ENCODE measurements around the gene GALNT2.

The GALNT2 gene

GRCh38 chr1:230208619-230209261, 141.7 kb downstream of the GALNT2 start:
- no peak overlapping the region for H3K4me3 ChIP-seq (replicated peaks; ENCODE audit: insufficient read depth, low read length)
- TF ChIP-seq SPI1 (IDR thresholded peaks at IDR 0.05; ENCODE audit: borderline replicate concordance, low read depth) (no peak), POLR2AphosphoS5 (IDR thresholded peaks at IDR 0.05; ENCODE audit: low read depth) (no peak), REST (IDR thresholded peaks at IDR 0.05; ENCODE audit: insufficient replicate concordance, low read depth) (no peak), GABPA (IDR thresholded peaks at IDR 0.05; ENCODE audit: low read depth) (no peak), CTCF (IDR thresholded peaks at IDR 0.05; ENCODE audit: insufficient read depth, low read length) (no peak)

GRCh38 chr1:230210326-230210980, 143.4 kb downstream of the GALNT2 start:
- TF ChIP-seq POLR2AphosphoS5 (IDR thresholded peaks at IDR 0.05; ENCODE audit: low read depth) (no peak), REST (IDR thresholded peaks at IDR 0.05; ENCODE audit: insufficient replicate concordance, low read depth) (no peak), GABPA (IDR thresholded peaks at IDR 0.05; ENCODE audit: low read depth) (no peak), SPI1 (IDR thresholded peaks at IDR 0.05; ENCODE audit: borderline replicate concordance, low read depth) (no peak), CTCF (IDR thresholded peaks at IDR 0.05; ENCODE audit: insufficient read depth, low read length) (no peak)
- no peak overlapping the region for H3K27ac ChIP-seq (replicated peaks)
- no peak for DNase-seq (ENCODE audit: low read depth in 1 of 2, low spot score in 1 of 2)
- H3K4me3 ChIP-seq (replicated peaks; ENCODE audit: insufficient read depth, low read length): no peak overlapping the region
- H3K27me3 ChIP-seq (ENCODE audit: insufficient read depth, poor library complexity, severe bottlenecking): no peaks in the 10 kb centered on the region

More at GRCh38 chr1:230208619-230209261, 141.7 kb downstream of the GALNT2 start:
- DNase-seq (ENCODE audit: low read depth in 1 of 2, low spot score in 1 of 2): no peak
- Histone ChIP-seq H3K27ac (replicated peaks) (no peak overlapping the region), H3K27me3 (ENCODE audit: insufficient read depth, poor library complexity, severe bottlenecking) (no peaks in the 10 kb centered on the region)

- H3K4me3 ChIP-seq (replicated peaks; ENCODE audit: insufficient read depth, low read length): no peak overlapping the region
- H3K27me3 ChIP-seq (ENCODE audit: insufficient read depth, poor library complexity, severe bottlenecking): no peaks in the 10 kb centered on the region
- TF ChIP-seq CTCF (IDR thresholded peaks at IDR 0.05; ENCODE audit: insufficient read depth, low read length): no peak
- TF ChIP-seq GABPA (IDR thresholded peaks at IDR 0.05; ENCODE audit: low read depth): no peak
- TF ChIP-seq SPI1 (IDR thresholded peaks at IDR 0.05; ENCODE audit: borderline replicate concordance, low read depth): no peak
- no peak for TF ChIP-seq REST (IDR thresholded peaks at IDR 0.05; ENCODE audit: insufficient replicate concordance, low read depth)
- TF ChIP-seq POLR2AphosphoS5 (IDR thresholded peaks at IDR 0.05; ENCODE audit: low read depth): no peak
- DNase-seq (ENCODE audit: low read depth in 1 of 2, low spot score in 1 of 2): no peak
- no peak overlapping the region for H3K27ac ChIP-seq (replicated peaks)
Measured at GRCh38 chr1:230210981-230211336, 143.9 kb downstream of the GALNT2 start.
